GM12864 (cell line): ENCODE results near the gene RHPN2.

Experiments used
- DNase-seq: peaks from one replicate; pipeline ENCODE4 v3.0.0-alpha.2; 2011; ENCODE audit warnings: low read depth
- H3K4me3 ChIP-seq: 2 replicates; pipeline ENCODE4 v1.5.1; 2011; ENCODE audit warnings: mild to moderate bottlenecking, low read depth, low read length, control low read depth
- CTCF ChIP-seq: IDR thresholded peaks from 2 replicates; pipeline ENCODE4 v1.5.1; 2011; ENCODE audit warnings: low read depth, mild to moderate bottlenecking, moderate library complexity, low read length, control low read depth, inconsistent platforms; ENCODE audit errors: missing control alignments

Gene RHPN2

GRCh38 chr19:33064792-33065550 is at the start of gene RHPN2:
Gene RHPN2 (minus strand): TSS chr19:33064888. CDS start chr19:33064852, 36 bp downstream.
- TF ChIP-seq CTCF, result no peak
- H3K4me3 ChIP-seq, result peak within 1 kb of the TSS; percentile 55
- DNase-seq, result no peak

GRCh38 chr19:33114312-33114711 is 49.6 kb upstream of the RHPN2 start:
- no peak for TF ChIP-seq CTCF
- no peak for DNase-seq
- no peak overlapping the region for H3K4me3 ChIP-seq

GRCh38 chr19:33111587-33111986 is 46.9 kb upstream of the RHPN2 start:
- no peak for DNase-seq
- TF ChIP-seq CTCF, result no peak
- no peak overlapping the region for H3K4me3 ChIP-seq

GRCh38 chr19:33110137-33110910 is 45.6 kb upstream of the RHPN2 start:
- DNase-seq, result no peak
- TF ChIP-seq CTCF, result no peak
- H3K4me3 ChIP-seq, result no peak overlapping the region

- no peak for TF ChIP-seq CTCF
- no peak overlapping the region for H3K4me3 ChIP-seq
- DNase-seq, result no peak
Measured at GRCh38 chr19:33108161-33108560, 43.5 kb upstream of the RHPN2 start.

- no peak overlapping the region for H3K4me3 ChIP-seq
- DNase-seq, result no peak
- no peak for TF ChIP-seq CTCF
Measured at GRCh38 chr19:33102893-33103292, 38.2 kb upstream of the RHPN2 start.
